Subcutaneous abdominal adipose tissue (tissue), 5 donors: Measurements from ENCODE around the gene NLGN1.
"Not testable (repeated sequence)": the region's sequence is repeated elsewhere in the genome, so short reads cannot be mapped to it uniquely, and the experiment has no call there.

Experiments used
- H3K27ac ChIP-seq: one replicate; pipeline ENCODE4 v1.7.0; 2013; ENCODE audit warnings: low read depth, mild to moderate bottlenecking, inconsistent platforms, low read length, moderate library complexity
- H3K27me3 ChIP-seq, 5 donors: one replicate each; pipeline ENCODE4 v1.7.0; 2013; ENCODE audit warnings: low read length in 5 of 5, inconsistent platforms in 1 of 5; ENCODE audit not compliant: control insufficient read depth in 5 of 5, insufficient read depth in 4 of 5
- H3K36me3 ChIP-seq, 5 donors: one replicate each; pipeline ENCODE4 v1.7.0; 2013; ENCODE audit warnings: low read length in 5 of 5; ENCODE audit not compliant: control insufficient read depth in 5 of 5, insufficient read depth in 5 of 5
- H3K4me1 ChIP-seq, 5 donors: one replicate each; pipeline ENCODE4 v1.7.0; 2013; ENCODE audit warnings: low read length in 5 of 5, mild to moderate bottlenecking in 3 of 5, moderate library complexity in 1 of 5; ENCODE audit not compliant: control insufficient read depth in 5 of 5, insufficient read depth in 5 of 5
- H3K4me3 ChIP-seq, 5 donors: one replicate each; pipeline ENCODE4 v1.7.0; 2013; ENCODE audit warnings: low read length in 5 of 5, low read depth in 1 of 5
- H3K9ac ChIP-seq, 5 donors: one replicate each; pipeline ENCODE4 v1.7.0; 2013; ENCODE audit warnings: low read length in 5 of 5, mild to moderate bottlenecking in 4 of 5, moderate library complexity in 3 of 5
- H3K9me3 ChIP-seq, 5 donors: one replicate each; pipeline ENCODE4 v1.7.0; 2013; ENCODE audit warnings: low read length in 5 of 5; ENCODE audit not compliant: control insufficient read depth in 5 of 5
- donor health status: healthy.
- donor health status: healthy.
- donor health status: healthy.
- donor health status: healthy.
- donor health status: healthy.

NLGN1 gene

DNA sequence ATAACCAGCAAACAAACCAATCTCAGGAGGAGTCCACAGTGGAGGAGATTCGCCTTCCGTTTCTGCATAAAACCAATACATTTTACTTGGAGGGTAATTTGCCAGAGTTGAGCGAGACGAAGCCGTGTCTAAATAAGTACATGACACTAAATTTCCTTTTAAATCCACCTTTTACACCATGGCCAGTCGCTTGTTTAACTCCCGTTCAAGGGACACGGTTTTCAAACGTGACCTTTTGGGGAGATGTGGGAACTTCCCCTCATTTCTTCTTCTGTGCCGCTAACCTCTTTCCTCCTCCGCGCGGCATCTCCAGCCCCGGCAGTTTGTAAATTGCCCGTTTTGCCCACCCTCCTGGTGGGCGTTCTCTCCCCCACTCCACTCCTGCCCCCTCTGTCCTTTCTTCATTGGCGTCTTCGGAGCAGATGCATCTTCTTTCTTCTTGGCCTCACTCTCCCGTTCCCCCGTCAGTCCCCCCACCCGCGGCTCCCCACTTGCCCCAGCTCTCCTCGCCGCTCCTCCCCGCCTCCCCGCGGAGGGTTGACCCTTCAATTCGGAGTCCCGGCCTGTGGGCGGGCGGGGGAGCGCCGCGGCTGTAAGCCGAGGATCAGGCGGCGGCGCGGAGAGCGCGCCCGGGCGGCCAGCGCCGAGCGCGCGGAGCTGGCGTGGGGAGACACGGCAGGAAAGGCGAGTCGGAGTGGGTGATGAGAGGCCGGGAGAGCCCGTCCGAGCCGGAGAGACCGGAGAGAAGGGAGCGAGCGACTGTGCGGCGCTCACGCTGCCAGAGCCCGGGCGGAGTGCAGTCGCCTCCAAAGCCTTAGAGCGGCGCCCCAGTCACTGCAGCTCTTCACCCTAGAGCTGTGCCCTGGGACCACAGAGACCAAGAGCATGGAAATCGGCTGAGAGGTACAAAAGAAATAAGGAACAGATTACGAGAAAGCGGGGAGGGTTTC lies at the start of gene NLGN1:
NLGN1 (plus strand) TSS at position 584 of the 950 bp plus-strand sequence.
- Histone ChIP-seq H3K27me3 (no peaks in the 10 kb centered on the region), H3K27ac (peak within 1 kb of the TSS; percentile 93), H3K4me3 (peak within 1 kb of the TSS; percentile 79 to 91 (median 86)), H3K9me3 (no peaks in the 10 kb centered on the region), H3K36me3 (no peaks in the 10 kb centered on the region), H3K9ac (peak within 1 kb of the TSS; percentile 60 to 88 (median 77)), H3K4me1 (peaks cover 0 to 42% (median 38%) of the 10 kb centered on the region in 5 donors)

DNA sequence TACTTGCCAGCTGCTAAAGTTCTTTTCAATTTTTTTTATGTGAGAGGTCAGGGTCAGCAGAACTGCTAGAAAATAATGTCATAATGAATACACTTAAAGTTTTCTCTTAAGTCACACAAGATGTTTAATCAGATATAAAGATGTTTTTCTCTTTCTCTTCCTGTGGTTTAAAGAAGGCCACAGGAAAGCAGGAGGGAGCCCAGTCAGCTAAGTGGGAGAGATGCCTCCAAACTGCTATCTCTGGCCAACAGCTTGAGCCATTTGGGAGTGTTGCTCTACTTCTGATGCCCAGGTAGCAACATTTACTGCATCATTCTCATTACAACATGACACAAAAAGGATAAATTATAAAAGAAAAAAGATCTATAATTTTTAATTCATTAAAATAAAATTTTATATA lies 45.7 kb upstream of the NLGN1 start:
- Histone ChIP-seq H3K9me3 (peaks cover 3 to 14% (median 4%) of the 10 kb centered on the region in 5 donors), H3K27ac (no peak overlapping the region), H3K36me3 (no peaks in the 10 kb centered on the region), H3K4me1 (no peaks in the 10 kb centered on the region), H3K9ac (no peak overlapping the region), H3K27me3 (peaks cover 0 to 4% (median 0%) of the 10 kb centered on the region in 5 donors), H3K4me3 (no peak overlapping the region)

DNA sequence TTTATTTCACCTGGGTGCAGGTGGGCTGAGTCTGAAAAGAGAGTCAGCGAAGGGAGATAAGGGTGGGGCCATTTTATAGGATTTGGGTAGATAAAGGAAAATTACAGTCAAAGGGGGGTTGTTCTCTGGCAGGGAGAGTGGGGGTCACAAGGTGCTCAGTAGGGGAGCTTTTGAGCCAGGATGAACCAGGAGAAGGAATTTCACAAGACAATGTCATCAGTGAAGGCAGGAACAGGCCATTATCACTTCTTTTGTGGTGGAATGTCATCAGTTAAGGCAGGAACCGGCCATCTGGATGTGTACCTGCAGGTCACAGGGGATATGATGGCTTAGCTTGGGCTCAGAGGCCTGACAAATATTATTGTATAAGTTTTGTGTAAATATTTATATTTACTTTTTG lies 44.4 kb upstream of the NLGN1 start:
- H3K9ac ChIP-seq, H3K27ac ChIP-seq, H3K36me3 ChIP-seq, H3K4me1 ChIP-seq, H3K27me3 ChIP-seq, H3K4me3 ChIP-seq: not testable (repeated sequence)
- peaks cover 3 to 14% (median 4%) of the 10 kb centered on the region in 5 donors for H3K9me3 ChIP-seq

DNA sequence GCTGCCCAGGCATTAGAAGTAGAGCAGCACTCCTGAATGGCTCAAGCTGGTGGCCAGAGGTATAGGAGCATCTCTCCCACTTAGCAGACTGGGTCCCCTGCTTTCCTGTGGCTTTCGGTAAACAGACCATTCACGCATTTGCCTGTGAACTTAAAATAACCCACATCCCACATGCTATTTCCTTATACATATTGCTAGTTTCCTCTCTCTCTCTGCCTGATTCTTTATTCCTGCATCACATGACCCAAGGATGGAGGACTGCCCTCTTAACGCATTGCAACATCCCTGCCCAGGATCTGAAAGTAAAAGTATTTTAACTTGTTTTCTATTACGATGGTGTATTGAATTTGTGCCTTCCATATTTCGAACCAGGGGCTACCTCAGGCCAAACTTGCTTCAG lies 43.4 kb upstream of the NLGN1 start:
- H3K4me3 ChIP-seq, result no peak overlapping the region
- peaks cover 0 to 4% (median 0%) of the 10 kb centered on the region in 5 donors for H3K27me3 ChIP-seq
- H3K9me3 ChIP-seq, result peaks cover 3 to 14% (median 4%) of the 10 kb centered on the region in 5 donors
- no peak overlapping the region for H3K9ac ChIP-seq
- no peaks in the 10 kb centered on the region for H3K36me3 ChIP-seq
- no peak overlapping the region for H3K27ac ChIP-seq
- H3K4me1 ChIP-seq, result no peaks in the 10 kb centered on the region

DNA sequence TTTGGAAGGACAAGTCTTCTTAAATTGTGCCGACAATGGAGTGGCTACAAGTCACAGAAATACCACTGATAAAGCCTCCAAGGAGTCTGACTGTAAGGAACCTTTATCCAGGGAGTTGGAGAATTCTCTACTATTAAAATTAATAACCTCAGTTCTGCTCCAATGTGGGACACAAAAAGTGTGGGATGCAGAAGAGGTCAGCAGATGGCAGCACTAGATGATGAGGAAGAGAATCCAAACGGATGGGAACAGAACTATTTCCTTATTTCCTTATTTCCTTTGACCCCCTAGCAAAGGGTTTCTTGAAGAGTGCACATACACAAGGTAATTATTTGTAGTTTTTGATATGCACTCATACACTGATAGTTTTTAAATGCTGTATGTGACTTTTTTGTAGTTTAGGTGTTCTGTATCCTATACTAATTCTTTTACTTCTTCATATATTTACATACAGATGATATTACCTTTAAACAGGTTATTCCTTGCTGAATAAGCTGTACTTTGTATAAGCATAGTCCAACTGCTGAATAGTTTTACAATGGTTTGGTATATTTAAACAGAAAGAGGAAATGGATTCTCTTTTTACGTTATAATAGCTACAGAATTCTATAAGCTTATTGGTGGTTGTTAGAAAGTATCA lies 25.6 kb upstream of the NLGN1 start:
- H3K9me3 ChIP-seq, result no peaks in the 10 kb centered on the region
- no peak overlapping the region for H3K9ac ChIP-seq
- no peaks in the 10 kb centered on the region for H3K4me1 ChIP-seq
- H3K36me3 ChIP-seq, result no peaks in the 10 kb centered on the region
- H3K4me3 ChIP-seq, result no peak overlapping the region
- no peak overlapping the region for H3K27ac ChIP-seq
- H3K27me3 ChIP-seq, result no peaks in the 10 kb centered on the region

DNA sequence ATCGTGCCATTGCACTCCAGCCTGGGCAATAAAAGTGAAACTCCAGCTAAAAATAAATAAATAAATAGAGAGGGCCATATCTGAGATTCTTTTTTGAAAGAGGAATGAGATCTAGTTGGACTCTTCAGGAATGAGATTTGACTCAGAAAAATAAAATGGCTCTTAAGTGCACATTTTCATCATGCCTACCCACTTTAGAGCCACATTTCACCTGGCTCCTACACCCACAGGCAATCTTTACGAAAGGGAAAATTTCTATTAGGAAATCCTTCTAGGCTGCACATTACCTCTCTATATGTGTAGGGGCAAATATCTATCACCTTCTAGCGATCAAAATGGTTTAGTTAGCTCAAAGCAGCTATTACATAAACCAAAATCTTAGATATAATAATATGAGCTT lies 16.9 kb upstream of the NLGN1 start:
- Histone ChIP-seq H3K9ac (no peak overlapping the region), H3K4me3 (no peak overlapping the region), H3K9me3 (no peaks in the 10 kb centered on the region), H3K4me1 (no peaks in the 10 kb centered on the region), H3K36me3 (no peaks in the 10 kb centered on the region), H3K27me3 (no peaks in the 10 kb centered on the region), H3K27ac (no peak overlapping the region)

DNA sequence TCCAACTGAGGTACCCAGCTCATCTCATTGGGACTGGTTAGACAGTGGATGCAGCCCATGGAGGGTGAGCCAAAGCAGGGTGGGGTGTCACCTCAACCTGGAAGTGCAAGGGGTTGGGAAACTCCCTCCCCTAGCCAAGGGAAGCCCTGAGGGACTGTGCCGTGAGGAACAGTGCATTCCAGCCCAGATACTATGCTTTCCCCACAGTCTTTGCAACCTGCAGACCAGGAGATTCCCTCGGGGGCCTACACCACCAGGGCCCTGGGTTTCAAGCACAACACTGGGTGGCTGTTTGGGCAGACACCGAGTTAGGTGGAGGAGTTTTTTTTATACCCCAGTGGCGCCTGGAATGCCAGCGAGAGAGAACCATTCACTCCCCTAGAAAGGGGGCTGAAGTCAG lies 15.6 kb upstream of the NLGN1 start:
- not testable (repeated sequence) for H3K9ac ChIP-seq, H3K9me3 ChIP-seq, H3K4me3 ChIP-seq, H3K36me3 ChIP-seq, H3K27me3 ChIP-seq, H3K4me1 ChIP-seq, H3K27ac ChIP-seq

DNA sequence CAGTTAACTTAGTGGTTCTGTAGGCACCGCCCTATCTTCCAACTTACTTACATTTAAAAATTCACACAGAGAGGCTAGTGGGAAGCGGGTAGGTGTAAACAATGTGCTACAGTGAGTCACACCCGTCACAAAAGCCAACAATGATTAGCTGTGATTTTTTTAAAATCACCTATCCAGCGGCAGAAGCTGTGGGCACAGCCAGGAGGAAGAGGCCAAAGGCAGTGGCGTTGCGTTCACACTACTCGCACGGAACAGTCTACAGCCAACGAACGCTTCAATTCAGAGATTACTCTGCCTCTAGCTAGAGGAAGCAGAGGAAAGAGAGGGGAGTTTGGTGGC lies 2.5 kb upstream of the NLGN1 start:
- Histone ChIP-seq H3K36me3 (no peaks in the 10 kb centered on the region), H3K9me3 (no peaks in the 10 kb centered on the region), H3K4me1 (peaks cover 0 to 42% (median 38%) of the 10 kb centered on the region in 5 donors), H3K4me3 (peak overlapping the region; percentile 79 to 91 (median 86)), H3K27me3 (no peaks in the 10 kb centered on the region), H3K9ac (peak overlapping the region; percentile 9 to 86 (median 66)), H3K27ac (peak overlapping the region; percentile 93)

DNA sequence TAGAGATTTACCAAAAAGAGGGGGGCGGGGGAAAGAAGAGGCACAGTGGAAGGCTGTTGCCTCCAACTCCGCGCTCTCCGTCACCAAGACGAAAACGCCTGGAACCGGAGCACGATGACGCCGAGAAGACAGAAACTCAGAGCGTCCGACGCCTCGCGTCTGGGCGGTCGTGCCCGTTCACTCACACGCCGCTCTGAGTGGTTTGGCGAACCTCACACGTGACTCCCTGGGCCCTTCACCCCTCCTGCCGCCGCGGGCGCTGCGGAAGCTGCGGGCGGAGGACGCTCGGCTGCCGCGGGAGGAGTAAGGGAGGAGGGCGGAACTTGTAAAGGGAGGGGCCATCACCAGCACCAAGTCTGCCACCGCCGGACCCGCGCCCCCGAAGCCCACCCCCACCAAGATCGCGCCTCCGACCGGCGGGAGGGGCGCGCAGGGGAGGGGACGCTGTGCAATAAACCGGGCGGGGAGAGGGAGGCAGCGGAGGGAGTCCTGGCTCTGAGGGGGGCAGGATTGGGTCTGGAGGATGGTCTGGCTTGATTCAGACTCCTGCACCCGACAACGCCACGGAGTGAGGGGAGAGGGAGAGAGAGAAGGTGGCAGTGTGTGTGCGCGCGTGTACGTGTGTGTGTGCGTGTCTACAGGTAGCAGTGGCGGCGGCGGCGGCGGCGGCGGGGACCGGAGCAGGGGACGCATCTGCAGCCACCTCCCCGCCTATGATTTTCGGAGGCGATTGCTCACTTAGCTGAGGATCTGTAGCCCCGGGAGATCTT lies 1.9 kb upstream of the NLGN1 start:
- H3K27me3 ChIP-seq, result no peaks in the 10 kb centered on the region
- peak overlapping the region; percentile 9 to 86 (median 66) for H3K9ac ChIP-seq
- peak overlapping the region; percentile 93 for H3K27ac ChIP-seq
- H3K4me3 ChIP-seq, result peak overlapping the region; percentile 79 to 91 (median 86)
- peaks cover 0 to 42% (median 38%) of the 10 kb centered on the region in 5 donors for H3K4me1 ChIP-seq
- no peaks in the 10 kb centered on the region for H3K36me3 ChIP-seq
- no peaks in the 10 kb centered on the region for H3K9me3 ChIP-seq
